Stimulated activated memory B cell treated with anti-CD40 and anti-IgM and Interleukin-4, amounts not matched to agents 10 μg/mL and 1 μg/mL and 100 μg/mL, for 72 hours (primary cell): ENCODE measurements around the gene REG1A.

ENCODE experiments used
- ATAC-seq: fragments of 150-1000 bp; cut with Tn5 transposase; 2 replicates; pipeline ENCODE4 v1.10.0; 2021
- H3K27ac Mint-ChIP-seq: one replicate; pipeline ENCODE4 v1.8.0; 2022; ENCODE audit warnings: mild to moderate bottlenecking, mixed read lengths
- H3K27me3 Mint-ChIP-seq: one replicate; pipeline ENCODE4 v1.8.0; 2022; ENCODE audit warnings: mixed read lengths
- H3K36me3 Mint-ChIP-seq: one replicate; pipeline ENCODE4 v1.8.0; 2022; ENCODE audit warnings: mixed read lengths
- H3K4me1 Mint-ChIP-seq: one replicate; pipeline ENCODE4 v1.8.0; 2022; ENCODE audit warnings: mixed read lengths
- H3K4me3 Mint-ChIP-seq: one replicate; pipeline ENCODE4 v1.8.0; 2022; ENCODE audit warnings: mild to moderate bottlenecking, moderate library complexity, mixed read lengths
- H3K9me3 Mint-ChIP-seq: one replicate; pipeline ENCODE4 v1.8.0; 2022; ENCODE audit warnings: mixed read lengths

The REG1A gene

DNA sequence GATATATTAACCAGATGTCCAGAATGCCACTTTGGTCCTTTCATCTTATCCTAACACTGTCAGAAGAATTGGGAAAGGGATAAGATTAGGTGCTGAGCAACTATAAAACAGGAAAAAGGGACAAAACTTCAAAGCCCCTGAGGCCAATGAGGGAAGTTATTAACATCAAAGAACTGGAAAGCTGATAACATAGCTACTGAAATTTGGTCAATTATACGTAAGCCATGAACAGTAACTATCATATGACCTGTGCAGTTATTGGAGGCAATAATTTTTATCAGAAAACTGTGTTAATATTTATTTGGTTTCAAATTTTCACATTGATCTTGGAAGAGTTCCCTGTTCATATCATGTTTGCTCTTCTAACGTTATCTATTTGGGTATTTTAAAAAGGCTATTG, 41.8 kb downstream of the REG1A start:
- no peak overlapping the region for H3K4me3 Mint-ChIP-seq

GRCh38 chr2:79162801-79163200, 42.5 kb downstream of the REG1A start:
- H3K4me1 Mint-ChIP-seq, result no peaks in the 10 kb centered on the region
- no peak overlapping the region for H3K27ac Mint-ChIP-seq
- peaks cover 5% of the 10 kb centered on the region for H3K9me3 Mint-ChIP-seq
- no peak overlapping the region for H3K4me3 Mint-ChIP-seq
- no peak for ATAC-seq
- H3K27me3 Mint-ChIP-seq, result no peaks in the 10 kb centered on the region
- no peaks in the 10 kb centered on the region for H3K36me3 Mint-ChIP-seq

More for the DNA sequence above, 41.8 kb downstream of the REG1A start:
- Mint-ChIP-seq H3K4me1 (no peaks in the 10 kb centered on the region), H3K27ac (no peak overlapping the region), H3K36me3 (no peaks in the 10 kb centered on the region), H3K27me3 (no peaks in the 10 kb centered on the region), H3K9me3 (peaks cover 5% of the 10 kb centered on the region)
- no peak for ATAC-seq

GRCh38 chr2:79171348-79171958, 51.2 kb downstream of the REG1A start:
- no peak overlapping the region for H3K4me3 Mint-ChIP-seq
- no peaks in the 10 kb centered on the region for H3K4me1 Mint-ChIP-seq
- H3K9me3 Mint-ChIP-seq, result peaks cover 10% of the 10 kb centered on the region
- H3K27me3 Mint-ChIP-seq, result no peaks in the 10 kb centered on the region
- no peaks in the 10 kb centered on the region for H3K36me3 Mint-ChIP-seq
- H3K27ac Mint-ChIP-seq, result no peak overlapping the region
- ATAC-seq, result no peak
